ENCODE measurements around the gene PDZD7. TPM values are rescaled to one million over a fixed set of nuclear protein-coding genes. Genes with fewer than 3 reads are reported as not detected.

PDZD7 gene
- total RNA-seq, 1 donor from 2014 or later: not detected

GRCh38 chr10:101028446-101029337 is 2.2 kb downstream of the PDZD7 start:
- TF ChIP-seq EZH2phosphoT487 (IDR thresholded peaks at IDR 0.05): no peak
- TF ChIP-seq, protein P1, sequence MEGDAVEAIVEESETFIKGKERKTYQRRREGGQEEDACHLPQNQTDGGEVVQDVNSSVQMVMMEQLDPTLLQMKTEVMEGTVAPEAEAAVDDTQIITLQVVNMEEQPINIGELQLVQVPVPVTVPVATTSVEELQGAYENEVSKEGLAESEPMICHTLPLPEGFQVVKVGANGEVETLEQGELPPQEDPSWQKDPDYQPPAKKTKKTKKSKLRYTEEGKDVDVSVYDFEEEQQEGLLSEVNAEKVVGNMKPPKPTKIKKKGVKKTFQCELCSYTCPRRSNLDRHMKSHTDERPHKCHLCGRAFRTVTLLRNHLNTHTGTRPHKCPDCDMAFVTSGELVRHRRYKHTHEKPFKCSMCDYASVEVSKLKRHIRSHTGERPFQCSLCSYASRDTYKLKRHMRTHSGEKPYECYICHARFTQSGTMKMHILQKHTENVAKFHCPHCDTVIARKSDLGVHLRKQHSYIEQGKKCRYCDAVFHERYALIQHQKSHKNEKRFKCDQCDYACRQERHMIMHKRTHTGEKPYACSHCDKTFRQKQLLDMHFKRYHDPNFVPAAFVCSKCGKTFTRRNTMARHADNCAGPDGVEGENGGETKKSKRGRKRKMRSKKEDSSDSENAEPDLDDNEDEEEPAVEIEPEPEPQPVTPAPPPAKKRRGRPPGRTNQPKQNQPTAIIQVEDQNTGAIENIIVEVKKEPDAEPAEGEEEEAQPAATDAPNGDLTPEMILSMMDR (IDR thresholded peaks at IDR 0.05): no peak
- TF ChIP-seq EZH2 (IDR thresholded peaks at IDR 0.05): no peak
- no peak for DNase-seq (ENCODE audit: low spot score)
- Mint-ChIP-seq H3K4me1 (peaks cover 51% of the 10 kb centered on the region), H3K36me3 (no peaks in the 10 kb centered on the region), H3K27me3 (ENCODE audit: insufficient read depth, low read depth) (peaks cover 24% of the 10 kb centered on the region), H3K27ac (no peak overlapping the region), H3K9me3 (no peaks in the 10 kb centered on the region), H3K4me3 (peak overlapping the region; percentile 43)
- Histone ChIP-seq H3K4me3 (no peak overlapping the region), H3K9ac (no peak overlapping the region), H4K20me1 (ENCODE audit: low read depth) (peaks cover 22% of the 10 kb centered on the region), H3K9me3 (ENCODE audit: low read depth) (no peaks in the 10 kb centered on the region), H3F3A (ENCODE audit: low read depth) (peaks cover 13% of the 10 kb centered on the region), H3K4me1 (peaks cover 47% of the 10 kb centered on the region), H3K27me3 (peaks cover 51% of the 10 kb centered on the region), H3K79me2 (ENCODE audit: low read depth) (no peaks in the 10 kb centered on the region), H2AFZ (replicated peaks) (no peak overlapping the region), H3K4me2 (peak overlapping the region; percentile 81), H3K36me3 (no peaks in the 10 kb centered on the region), H3K27ac (no peak overlapping the region)

GRCh38 chr10:101027106-101027720 is 3.7 kb downstream of the PDZD7 start:
- Histone ChIP-seq H3K4me1 (peaks cover 40% of the 10 kb centered on the region), H3K79me2 (ENCODE audit: low read depth) (no peaks in the 10 kb centered on the region), H3F3A (ENCODE audit: low read depth) (peaks cover 13% of the 10 kb centered on the region), H3K4me3 (no peak overlapping the region), H3K27me3 (peaks cover 36% of the 10 kb centered on the region), H2AFZ (replicated peaks) (no peak overlapping the region), H3K27ac (no peak overlapping the region), H3K4me2 (peak overlapping the region; percentile 24), H4K20me1 (ENCODE audit: low read depth) (peaks cover 11% of the 10 kb centered on the region), H3K36me3 (no peaks in the 10 kb centered on the region), H3K9ac (no peak overlapping the region), H3K9me3 (ENCODE audit: low read depth) (no peaks in the 10 kb centered on the region)
- TF ChIP-seq EZH2phosphoT487 (IDR thresholded peaks at IDR 0.05) (no peak), EZH2 (IDR thresholded peaks at IDR 0.05) (no peak)
- TF ChIP-seq, protein P1 (IDR thresholded peaks at IDR 0.05): no peak
- Mint-ChIP-seq H3K9me3 (no peaks in the 10 kb centered on the region), H3K36me3 (no peaks in the 10 kb centered on the region), H3K4me3 (peak overlapping the region; percentile 7), H3K27ac (no peak overlapping the region), H3K27me3 (ENCODE audit: insufficient read depth, low read depth) (peaks cover 15% of the 10 kb centered on the region), H3K4me1 (peaks cover 40% of the 10 kb centered on the region)
- DNase-seq (ENCODE audit: low spot score): no peak

- Histone ChIP-seq H3K9me3 (ENCODE audit: low read depth) (no peaks in the 10 kb centered on the region), H4K20me1 (ENCODE audit: low read depth) (no peaks in the 10 kb centered on the region), H3K4me2 (no peak overlapping the region), H2AFZ (replicated peaks) (no peak overlapping the region), H3K27me3 (peaks cover 33% of the 10 kb centered on the region), H3K27ac (no peak overlapping the region), H3K36me3 (no peaks in the 10 kb centered on the region), H3F3A (ENCODE audit: low read depth) (peaks cover 5% of the 10 kb centered on the region), H3K4me1 (peaks cover 14% of the 10 kb centered on the region), H3K4me3 (no peak overlapping the region), H3K79me2 (ENCODE audit: low read depth) (no peaks in the 10 kb centered on the region), H3K9ac (no peak overlapping the region)
- Mint-ChIP-seq H3K4me3 (no peak overlapping the region), H3K27me3 (ENCODE audit: insufficient read depth, low read depth) (peaks cover 19% of the 10 kb centered on the region), H3K4me1 (peaks cover 21% of the 10 kb centered on the region), H3K9me3 (no peaks in the 10 kb centered on the region), H3K27ac (no peak overlapping the region), H3K36me3 (no peaks in the 10 kb centered on the region)
- no peak for TF ChIP-seq EZH2phosphoT487 (IDR thresholded peaks at IDR 0.05)
- TF ChIP-seq, protein P1 (IDR thresholded peaks at IDR 0.05): no peak
- TF ChIP-seq EZH2 (IDR thresholded peaks at IDR 0.05): no peak
- no peak for DNase-seq (ENCODE audit: low spot score)
Observed at GRCh38 chr10:101022967-101023705, 7.8 kb downstream of the PDZD7 start.
